HL-60/S4 treated with retinoic acid at 250 ng/mL for 4 days and 3 days (cell line): ENCODE results near the gene FBXW4.

Experiments
- in situ Hi-C: fragments of 300-500 bp; cut with MboI; formaldehyde crosslinking; loops from 2 replicates; pipeline ENCODE4 v1.7.0; 2022; ENCODE audit warnings: low sequenced_read_pairs

Gene FBXW4

GRCh38 chr10:101587725-101588653 is 107.0 kb downstream of the FBXW4 start, which contains the start of the genes DPCD and POLL:
DPCD (plus strand) TSS chr10:101588321; CDS start chr10:101588337, 16 bp downstream.
POLL (minus strand) TSS chr10:101588257; CDS start chr10:101587360, 897 bp downstream.
- in situ Hi-C loops = no loop called here

- in situ Hi-C loops = no loop called here
Observed at GRCh38 chr10:101585841-101586240, 109.1 kb downstream of the FBXW4 start.

DNA sequence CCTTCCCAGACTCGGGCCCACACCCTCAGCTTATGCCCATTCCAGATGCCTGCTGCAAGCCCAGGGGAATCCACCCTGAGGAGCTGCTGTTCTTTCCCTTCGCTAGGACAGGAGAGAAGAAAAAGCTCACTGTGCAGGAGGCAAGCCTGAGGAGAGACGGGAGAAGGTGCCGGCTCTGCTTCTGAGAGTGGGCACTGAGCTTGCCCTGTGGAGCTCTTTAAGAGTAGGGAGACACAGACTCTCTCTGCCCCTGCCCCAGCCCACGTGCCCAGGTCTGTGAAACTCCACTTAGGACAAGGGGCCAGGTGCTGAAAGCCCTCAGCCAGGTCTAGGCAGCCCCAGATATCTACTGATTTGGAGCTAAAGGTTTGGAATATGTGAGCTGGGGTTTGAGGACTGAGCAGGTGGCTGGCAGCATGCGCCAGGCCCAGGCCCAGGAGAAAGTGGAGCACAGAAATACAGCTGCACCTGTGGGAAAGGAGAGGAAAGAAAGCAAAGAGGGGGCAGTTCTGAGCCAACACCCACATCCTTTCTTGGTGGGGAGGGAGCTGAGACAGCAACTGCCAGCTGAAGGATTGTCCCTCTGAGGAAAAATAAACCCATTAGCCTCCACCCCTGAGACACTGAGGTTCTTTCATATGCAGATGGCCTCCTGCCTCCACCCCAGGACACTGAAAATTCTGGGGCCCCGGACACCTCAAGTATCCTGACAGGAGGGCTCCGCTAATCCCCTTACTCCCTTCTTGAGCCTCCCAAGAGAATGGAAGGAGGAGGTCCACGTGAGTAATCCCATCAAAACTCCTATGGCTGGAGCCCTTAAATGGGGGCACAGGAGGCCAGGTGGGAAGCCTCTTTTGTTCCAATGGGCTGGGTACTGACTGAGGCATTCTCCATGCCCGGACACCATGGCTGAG is 114.2 kb downstream of the FBXW4 start:
- in situ Hi-C loops = no loop called here

GRCh38 chr10:101579516-101579870 is 115.5 kb downstream of the FBXW4 start:
- in situ Hi-C loops = no loop called here

DNA sequence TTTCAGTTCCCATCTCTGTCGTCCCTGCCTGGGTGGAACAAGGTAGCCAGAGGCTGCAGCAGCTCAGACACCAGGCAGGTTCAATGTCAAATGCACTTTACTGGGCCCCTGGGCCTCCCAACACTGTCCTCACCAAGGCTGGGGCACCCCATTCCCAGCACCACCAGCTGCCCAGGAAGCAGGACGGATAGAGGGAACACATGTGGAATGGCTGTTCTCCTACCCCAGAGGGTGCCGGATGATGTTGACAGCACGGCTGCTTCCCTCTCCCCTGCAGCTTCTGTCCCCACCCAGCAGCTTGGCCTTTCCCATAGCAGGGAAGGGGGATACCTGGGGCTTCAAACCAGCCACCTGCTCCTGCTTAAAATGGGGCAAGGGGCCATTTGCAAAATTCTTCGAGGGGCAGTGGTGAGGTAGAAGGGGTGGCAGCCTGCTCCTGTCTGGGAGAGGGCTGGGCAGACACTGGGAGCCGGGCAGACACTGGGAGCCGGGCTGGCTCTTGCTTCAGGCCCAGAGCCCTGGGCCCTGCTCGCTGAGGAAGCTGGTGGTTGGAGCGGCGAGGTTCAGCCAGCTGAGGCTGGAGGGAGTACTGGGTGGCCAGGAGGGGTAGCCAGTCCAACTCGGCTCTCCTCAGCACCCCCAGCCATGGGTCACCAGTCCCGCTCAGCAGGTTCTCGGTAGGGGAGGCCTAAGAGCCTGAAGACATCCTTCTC is 116.0 kb downstream of the FBXW4 start:
- in situ Hi-C loops = no loop called here

DNA sequence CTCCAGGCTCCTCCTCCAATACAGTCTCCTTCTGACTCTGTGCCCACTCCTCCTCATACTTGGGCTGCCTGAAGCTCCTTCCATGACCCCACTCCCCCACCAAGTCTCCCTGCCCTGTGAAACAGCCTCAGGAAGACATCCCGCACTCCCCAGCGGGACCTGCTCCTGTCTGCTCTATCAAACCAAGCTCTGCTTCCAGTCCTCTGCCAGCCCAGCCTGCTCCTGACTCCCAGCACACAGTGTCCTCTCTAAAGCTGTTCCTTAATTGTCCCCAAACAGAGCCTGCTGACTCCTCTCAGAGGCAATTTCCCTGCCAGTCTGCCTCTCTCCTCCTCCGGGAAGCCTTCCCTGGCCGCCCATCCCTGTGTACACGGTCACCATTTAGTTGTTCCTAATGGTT is 116.8 kb downstream of the FBXW4 start:
- in situ Hi-C loops = no loop called here

DNA sequence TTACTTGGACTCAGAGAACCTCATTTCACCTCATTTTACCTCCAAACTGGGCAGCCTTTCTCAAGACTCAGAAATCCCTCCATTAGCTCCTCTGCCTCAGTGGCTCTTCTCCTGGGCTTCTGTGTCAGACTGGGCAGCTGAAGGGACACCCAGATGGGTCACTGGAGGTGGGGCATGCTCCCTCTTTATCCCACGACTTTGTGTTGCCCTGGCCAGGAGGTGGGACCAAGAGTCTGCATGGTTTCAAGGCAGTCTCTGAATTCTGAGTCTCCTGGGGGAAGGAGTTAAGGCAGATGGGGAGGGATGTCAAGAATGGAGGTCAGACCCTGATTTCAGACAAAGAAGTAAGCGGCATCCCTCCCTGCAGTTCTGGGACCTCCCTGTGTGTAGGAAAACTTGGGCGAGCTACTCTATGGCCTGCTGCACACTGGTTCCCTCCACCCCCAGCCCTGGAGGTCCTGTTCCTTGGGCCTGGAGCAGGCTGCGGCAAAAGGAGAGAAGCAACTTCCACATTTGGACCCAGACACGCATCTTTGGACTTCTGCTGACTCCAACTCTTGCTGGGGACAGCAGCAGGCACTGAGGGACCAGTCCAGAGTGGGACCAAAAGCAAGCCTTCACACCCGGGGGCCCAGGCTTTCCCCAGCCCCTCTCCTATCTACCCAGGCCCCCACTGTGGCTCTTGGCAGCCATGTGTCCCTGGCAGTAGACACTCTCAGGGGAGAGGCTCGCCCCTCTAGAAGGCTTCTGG is 117.7 kb downstream of the FBXW4 start:
- in situ Hi-C loops = no loop called here

DNA sequence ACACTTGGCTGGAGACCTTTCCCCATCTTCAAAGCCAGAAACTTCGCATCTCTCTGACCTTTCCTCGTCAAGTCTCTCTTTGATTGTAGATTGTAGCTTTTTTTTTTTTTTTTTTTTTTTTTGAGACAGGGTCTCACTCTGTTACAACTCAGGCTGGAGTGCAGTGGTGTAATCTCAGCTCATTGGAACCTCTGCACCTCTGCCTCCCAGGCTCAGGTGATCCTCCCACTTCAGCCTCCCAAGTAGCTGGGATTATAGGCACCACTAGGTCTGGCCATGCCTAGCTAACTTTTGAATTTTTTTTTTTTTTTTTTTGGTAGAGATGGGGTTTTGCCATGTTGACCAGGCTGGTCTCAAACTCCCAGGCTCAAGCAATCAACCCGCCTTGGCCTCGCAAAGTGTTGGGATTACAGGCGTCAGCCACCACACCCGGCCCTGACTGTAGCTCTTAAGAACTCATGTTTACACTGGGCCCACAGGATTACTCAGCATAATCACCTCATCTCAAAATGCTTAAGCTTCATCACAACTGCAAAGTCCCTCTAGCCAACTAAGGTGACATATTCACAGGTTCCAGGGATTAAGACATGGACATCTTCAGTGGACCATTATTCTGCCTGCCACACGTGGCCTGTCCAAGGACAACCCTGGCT is 118.6 kb downstream of the FBXW4 start:
- in situ Hi-C loops = no loop called here

GRCh38 chr10:101575580-101576210 is 119.3 kb downstream of the FBXW4 start:
- in situ Hi-C loops = no loop called here

GRCh38 chr10:101575091-101575490 is 119.9 kb downstream of the FBXW4 start:
- in situ Hi-C loops = no loop called here

- in situ Hi-C loops = no loop called here
Observed at GRCh38 chr10:101573885-101574753, 120.9 kb downstream of the FBXW4 start.

DNA sequence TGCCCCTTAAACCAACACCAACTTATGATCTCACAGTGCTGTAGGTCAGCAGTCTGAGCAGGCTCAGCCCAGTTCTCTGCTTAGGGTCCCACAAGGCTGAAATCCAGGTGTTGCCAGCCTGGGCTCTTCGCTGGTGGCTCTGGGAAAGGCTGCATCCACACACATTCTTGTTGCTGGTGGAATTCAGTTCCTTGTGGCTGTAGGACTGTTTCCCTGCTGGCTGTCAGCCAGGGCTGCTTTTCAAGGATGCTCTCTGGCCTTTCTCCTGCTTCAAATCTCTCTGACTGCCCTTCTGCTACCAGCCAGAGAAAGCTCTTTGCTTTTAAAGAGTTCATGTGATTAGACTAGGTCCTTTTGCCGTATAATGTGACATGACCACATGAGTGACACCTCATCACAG is 122.2 kb downstream of the FBXW4 start:
- in situ Hi-C loops = no loop called here

DNA sequence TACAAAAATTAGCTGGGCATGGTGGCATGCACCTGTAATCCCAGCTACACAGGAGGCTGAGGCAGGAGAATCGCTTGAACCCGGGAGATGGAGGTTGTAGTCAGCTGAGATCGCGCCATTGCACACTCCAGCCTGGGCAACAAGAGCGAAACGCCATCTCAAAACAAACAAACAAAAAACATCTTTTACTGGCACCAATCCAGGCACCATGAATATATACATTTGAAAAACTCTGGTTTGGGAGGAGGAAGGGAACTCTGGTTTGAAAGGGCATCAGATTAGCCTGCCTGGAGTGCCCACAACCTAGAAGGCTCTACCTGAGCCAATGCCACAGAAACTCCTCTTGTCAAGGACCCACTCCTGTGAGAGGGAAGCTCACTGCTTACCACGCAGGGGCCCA is 122.8 kb downstream of the FBXW4 start:
- in situ Hi-C loops = no loop called here

- in situ Hi-C loops = no loop called here
Observed at GRCh38 chr10:101571271-101571925, 123.6 kb downstream of the FBXW4 start.

- in situ Hi-C loops = no loop called here
Observed at GRCh38 chr10:101570428-101571270, 124.3 kb downstream of the FBXW4 start.

DNA sequence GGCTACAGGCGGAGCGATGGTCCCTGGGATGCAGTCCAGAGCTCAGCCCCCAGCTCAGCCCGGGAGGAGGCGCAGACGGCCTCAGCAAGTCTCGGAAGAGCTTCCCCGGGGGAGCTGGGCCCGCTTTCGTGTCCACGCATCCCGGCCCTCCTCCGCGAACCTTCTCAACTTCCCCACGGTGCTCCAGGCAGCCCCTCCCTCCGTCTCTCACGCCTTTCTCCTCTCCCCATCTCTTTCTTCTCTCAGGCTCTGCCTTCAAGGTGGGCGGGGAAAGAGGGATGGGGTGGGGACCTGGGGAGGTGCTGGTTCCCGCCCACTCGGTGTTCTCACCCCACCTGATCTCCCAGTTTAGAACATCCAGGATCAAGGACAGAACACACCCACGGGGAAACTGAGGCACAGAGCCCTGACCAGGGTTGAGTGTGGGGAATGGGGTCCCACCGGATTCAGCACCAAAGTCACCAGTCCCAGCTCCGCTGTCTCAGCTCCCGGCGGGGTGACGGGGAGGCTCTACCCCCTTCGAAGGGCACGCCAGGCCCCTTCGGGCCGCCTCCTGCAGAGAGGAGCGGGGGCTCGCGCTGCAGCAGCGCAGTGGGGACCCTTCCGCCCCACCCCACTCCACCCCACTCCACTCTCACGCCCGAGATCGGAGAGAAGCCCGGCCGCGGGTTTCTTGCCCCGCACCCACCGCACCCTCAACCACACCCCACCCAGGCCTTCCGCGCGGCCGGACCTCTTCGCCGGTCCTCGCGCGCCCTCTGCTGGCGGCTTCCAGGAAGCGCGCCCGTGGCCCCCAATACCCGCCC is 125.1 kb downstream of the FBXW4 start:
- in situ Hi-C loops = no loop called here
